OCI-LY7 (cell line): ENCODE results near the gene UBE2E3.

Source experiments
- CTCF ChIP-seq: fragments of 200-600 bp; sonication (generic); conservative IDR thresholded peaks from 2 replicates; pipeline ENCODE4 v1.5.1; 2014; ENCODE audit warnings: mild to moderate bottlenecking, antibody characterized with exemption, low read length, moderate library complexity, mixed read lengths
- EZH2phosphoT487 ChIP-seq: fragments of 200-600 bp; sonication (generic); IDR thresholded peaks from 2 replicates; pipeline ENCODE4 v1.6.1; 2018; ENCODE audit warnings: low read depth, borderline replicate concordance, mild to moderate bottlenecking, mixed run types, antibody characterized with exemption, low read length, moderate library complexity, mixed read lengths

- TF ChIP-seq CTCF (no peak), EZH2phosphoT487 (no peak)
Measured at GRCh38 chr2:181066333-181066732, 85.9 kb downstream of the UBE2E3 start.
